A673 (cell line): ENCODE data around the gene PIGT.

Experiments used
- EZH2 ChIP-seq: fragments of 200-600 bp; sonication (generic); IDR thresholded peaks from 2 replicates; pipeline ENCODE4 v1.6.1; 2017; ENCODE audit warnings: borderline replicate concordance, low read depth, mild to moderate bottlenecking, mixed read lengths, antibody characterized with exemption, low read length; ENCODE audit not compliant: poor library complexity, severe bottlenecking
- TF ChIP-seq, protein P1 (sequence below): fragments of 300-800, 200-600 bp; sonication (generic); conservative IDR thresholded peaks from 2 replicates; pipeline ENCODE4 v1.5.1; 2017; ENCODE audit warnings: low read depth, mild to moderate bottlenecking, antibody characterized with exemption, low read length, moderate library complexity, mixed read lengths

DNA sequence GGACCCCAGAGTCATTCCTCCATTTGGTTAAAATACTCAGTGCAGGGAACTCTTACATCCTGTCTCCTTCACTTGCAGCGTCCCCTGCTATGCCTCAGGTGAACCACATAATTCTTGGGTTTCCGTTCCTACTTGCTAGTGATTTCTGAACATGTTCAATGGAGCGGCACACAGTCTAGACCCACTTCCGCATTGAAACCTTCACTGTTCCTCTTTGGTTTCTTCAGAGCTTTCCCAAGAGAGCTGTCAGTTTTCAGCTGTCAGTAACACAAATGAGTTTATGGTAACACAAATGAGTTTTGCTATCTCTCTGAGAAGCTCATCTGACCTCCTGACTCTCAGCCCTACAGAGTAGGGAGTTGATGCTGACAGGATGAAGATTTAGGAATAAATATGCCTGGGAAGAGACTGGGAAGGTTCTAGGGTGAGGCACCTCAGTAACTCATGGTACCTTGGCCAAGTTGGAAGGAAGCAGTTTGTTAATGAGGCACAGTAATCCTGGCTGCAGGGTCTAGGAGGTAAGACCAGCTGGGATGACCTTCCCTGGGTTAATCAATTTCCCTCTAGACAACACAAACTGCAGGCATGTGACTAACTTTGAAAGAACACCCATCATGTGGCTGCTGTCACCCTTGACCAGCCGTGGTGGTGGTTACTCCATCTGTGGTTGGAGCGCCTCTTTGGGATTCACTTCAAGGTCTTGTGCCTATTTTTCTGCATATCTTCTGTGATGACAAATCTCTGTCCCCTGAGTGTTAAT is 47.5 kb upstream of the PIGT start:
- TF ChIP-seq, protein P1, sequence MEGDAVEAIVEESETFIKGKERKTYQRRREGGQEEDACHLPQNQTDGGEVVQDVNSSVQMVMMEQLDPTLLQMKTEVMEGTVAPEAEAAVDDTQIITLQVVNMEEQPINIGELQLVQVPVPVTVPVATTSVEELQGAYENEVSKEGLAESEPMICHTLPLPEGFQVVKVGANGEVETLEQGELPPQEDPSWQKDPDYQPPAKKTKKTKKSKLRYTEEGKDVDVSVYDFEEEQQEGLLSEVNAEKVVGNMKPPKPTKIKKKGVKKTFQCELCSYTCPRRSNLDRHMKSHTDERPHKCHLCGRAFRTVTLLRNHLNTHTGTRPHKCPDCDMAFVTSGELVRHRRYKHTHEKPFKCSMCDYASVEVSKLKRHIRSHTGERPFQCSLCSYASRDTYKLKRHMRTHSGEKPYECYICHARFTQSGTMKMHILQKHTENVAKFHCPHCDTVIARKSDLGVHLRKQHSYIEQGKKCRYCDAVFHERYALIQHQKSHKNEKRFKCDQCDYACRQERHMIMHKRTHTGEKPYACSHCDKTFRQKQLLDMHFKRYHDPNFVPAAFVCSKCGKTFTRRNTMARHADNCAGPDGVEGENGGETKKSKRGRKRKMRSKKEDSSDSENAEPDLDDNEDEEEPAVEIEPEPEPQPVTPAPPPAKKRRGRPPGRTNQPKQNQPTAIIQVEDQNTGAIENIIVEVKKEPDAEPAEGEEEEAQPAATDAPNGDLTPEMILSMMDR = no peak
- no peak for TF ChIP-seq EZH2
